Activated CD4-positive, alpha-beta T cell treated with anti-CD3 and anti-CD28 coated beads, Interleukin-2, amount 50 U/mL, for 24 hours (primary cell): ENCODE measurements around the gene ARL4C.

ENCODE experiments used
- DNase-seq, 2 donors: peaks; one replicate each; pipeline ENCODE4 v3.0.0-alpha.2; 2020; ENCODE audit warnings: low read depth in 1 of 2, low spot score in 1 of 2

The ARL4C gene

GRCh38 chr2:234448506-234449184, 48.2 kb downstream of the ARL4C start:
- no peak for DNase-seq

- no peak for DNase-seq
Observed at GRCh38 chr2:234447963-234448362, 48.9 kb downstream of the ARL4C start.

GRCh38 chr2:234447189-234447588, 49.7 kb downstream of the ARL4C start:
- DNase-seq = no peak

DNA sequence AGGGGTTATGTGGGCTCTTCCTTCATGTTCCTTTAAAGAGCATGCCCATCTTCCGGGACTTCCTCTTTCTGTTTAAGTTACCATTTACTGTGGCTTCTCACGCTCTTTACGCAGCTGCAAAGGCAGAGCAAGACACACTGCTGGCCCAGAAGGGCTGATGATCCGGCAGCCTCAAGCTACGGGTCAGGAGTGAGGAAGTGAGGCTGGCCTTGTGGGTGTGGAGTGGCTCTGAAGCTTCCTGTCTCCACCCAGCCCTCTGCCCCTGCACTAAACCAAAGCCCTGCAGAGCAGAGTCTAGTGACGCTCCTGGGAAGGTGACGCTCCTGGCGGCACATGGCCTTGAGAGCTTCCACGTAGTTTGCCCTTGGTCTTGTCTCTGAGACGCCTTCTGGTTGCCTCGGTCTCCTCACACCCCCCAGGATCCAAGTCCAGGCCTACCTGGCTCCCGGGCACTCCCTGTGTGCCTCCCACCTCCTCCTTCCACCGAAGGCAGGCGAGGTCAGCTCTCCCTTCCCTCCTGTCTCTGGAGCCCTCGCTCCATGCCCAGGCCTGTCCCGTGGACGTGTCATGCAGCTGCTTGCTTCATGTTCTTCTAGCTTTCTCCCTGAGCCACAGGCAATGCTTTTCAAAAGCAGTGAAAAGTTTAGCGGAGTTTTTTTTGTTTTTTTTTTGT, 50.3 kb downstream of the ARL4C start:
- peak; percentile 48 to 68 for DNase-seq

DNA sequence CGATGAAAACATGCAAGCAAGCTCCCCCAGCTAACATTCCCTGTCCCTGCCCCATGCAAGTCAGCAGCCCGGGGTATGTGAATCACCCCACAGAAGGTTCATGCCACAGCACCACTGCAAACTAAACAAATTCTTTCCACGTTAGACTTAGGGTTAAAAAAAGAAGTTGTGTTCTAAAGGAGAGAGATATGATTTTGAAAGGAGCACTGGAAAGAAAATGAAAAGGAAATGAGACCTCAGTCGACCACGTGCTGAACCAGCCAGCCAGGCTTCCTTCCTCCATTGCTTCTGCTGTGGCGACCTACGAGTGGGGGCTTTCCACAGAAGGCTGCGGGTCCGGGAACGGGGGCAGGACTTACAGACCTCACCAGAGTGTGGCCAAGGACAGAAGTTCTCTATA, 52.0 kb downstream of the ARL4C start:
- no peak for DNase-seq

- DNase-seq = no peak
Observed at GRCh38 chr2:234444242-234444730, 52.6 kb downstream of the ARL4C start.
